ENCODE results near the gene ARF4.

Gene ARF4

GRCh38 chr3:57546616-57547015 lies 50.5 kb downstream of the ARF4 start:
- no peak for DNase-seq (ENCODE audit: low read depth)
- TF ChIP-seq CTCF (conservative IDR thresholded peaks at IDR 0.05; ENCODE audit: low read depth, low read length) = no peak
- no peak overlapping the region for H3K4me3 ChIP-seq (ENCODE audit: low read depth, low read length)

- H3K4me3 ChIP-seq (ENCODE audit: low read depth, low read length) = no peak overlapping the region
- TF ChIP-seq CTCF (conservative IDR thresholded peaks at IDR 0.05; ENCODE audit: low read depth, low read length) = no peak
- no peak for DNase-seq (ENCODE audit: low read depth)
Measured at GRCh38 chr3:57545636-57546268, 51.4 kb downstream of the ARF4 start.

- peak within 1 kb of the TSS; percentile 52 for H3K4me3 ChIP-seq (ENCODE audit: low read depth, low read length)
- no peak for TF ChIP-seq CTCF (conservative IDR thresholded peaks at IDR 0.05; ENCODE audit: low read depth, low read length)
- peak; percentile 58 for DNase-seq (ENCODE audit: low read depth)
Measured at GRCh38 chr3:57544181-57545125, 52.7 kb downstream of the ARF4 start, which contains the start of gene DNAH12. Gene DNAH12 (minus strand): TSS chr3:57544344. CDS start chr3:57542870, 1,474 bp downstream.

- no peak for DNase-seq (ENCODE audit: low read depth)
- no peak overlapping the region for H3K4me3 ChIP-seq (ENCODE audit: low read depth, low read length)
- TF ChIP-seq CTCF (conservative IDR thresholded peaks at IDR 0.05; ENCODE audit: low read depth, low read length) = no peak
Measured at GRCh38 chr3:57538465-57538864, 58.7 kb downstream of the ARF4 start.

GRCh38 chr3:57530071-57530608 lies 67.0 kb downstream of the ARF4 start:
- peak; percentile 26 for DNase-seq (ENCODE audit: low read depth)
- TF ChIP-seq CTCF (conservative IDR thresholded peaks at IDR 0.05; ENCODE audit: low read depth, low read length) = no peak
- H3K4me3 ChIP-seq (ENCODE audit: low read depth, low read length) = no peak overlapping the region
